ENCODE measurements around the gene SDK2. TPM values are rescaled to one million over a fixed set of nuclear protein-coding genes. Genes with fewer than 3 reads are reported as not detected.

The SDK2 gene
- polyA plus RNA-seq, 2 donors = 0.29 to 0.55 TPM

- Histone ChIP-seq H3K36me3 (ENCODE audit: control insufficient read depth in 2 of 2, insufficient read depth in 2 of 2, low read length in 1 of 2) (no peaks in the 10 kb centered on the region), H3K27me3 (ENCODE audit: control insufficient read depth in 1 of 2, insufficient read depth in 2 of 2, low read length in 2 of 2) (no peaks in the 10 kb centered on the region), H3K9me3 (ENCODE audit: control insufficient read depth in 2 of 2, insufficient read depth in 1 of 2, low read depth in 1 of 2, low read length in 1 of 2) (no peaks in the 10 kb centered on the region), H3K4me3 (ENCODE audit: low read depth in 1 of 2, low read length in 2 of 2) (no peak overlapping the region), H3K4me1 (ENCODE audit: control insufficient read depth in 2 of 2, insufficient read depth in 2 of 2, low read length in 1 of 2) (peaks cover 4 to 5% of the 10 kb centered on the region in 2 donors), H3K27ac (ENCODE audit: low read depth in 2 of 2, low read length in 1 of 2) (no peak overlapping the region)
- 68 to 73% methylated on average over 13 of the region's 13 CpGs for WGBS, 2 donors
Measured at GRCh38 chr17:73628642-73629552, 15.3 kb downstream of the SDK2 start.

DNA sequence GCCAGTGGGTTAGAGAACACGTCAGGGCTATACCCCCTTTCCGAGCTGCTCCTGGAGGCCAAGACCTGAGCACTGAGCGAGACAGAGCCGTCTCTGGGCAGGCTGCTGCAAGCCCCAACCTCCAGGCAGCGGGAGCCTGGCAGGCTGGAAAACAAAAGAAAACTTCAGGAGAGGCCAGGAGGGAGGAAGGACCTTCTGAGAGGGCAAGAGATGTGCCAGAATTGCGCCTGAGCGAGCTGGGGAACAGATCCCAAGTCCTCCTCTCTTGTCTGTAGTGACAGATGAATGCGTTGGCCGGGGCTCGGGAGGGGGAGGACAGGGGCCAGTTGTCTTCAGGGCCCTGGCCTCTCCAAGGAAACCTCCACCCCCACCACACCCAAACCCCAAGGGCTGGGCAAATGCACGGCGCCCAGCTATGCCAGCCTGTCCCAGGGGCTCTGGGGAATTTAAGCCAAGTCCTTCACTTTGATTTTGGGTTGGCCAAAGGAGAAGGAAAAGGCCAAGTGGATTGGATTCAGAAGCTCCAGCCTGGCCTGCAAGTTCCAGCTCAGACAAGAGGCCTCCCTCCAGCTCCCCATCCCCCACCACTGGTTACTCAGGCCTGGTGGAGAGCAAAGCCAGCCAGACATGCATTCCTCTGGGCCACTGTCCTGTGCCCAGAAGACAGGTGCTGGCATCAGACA is 18.1 kb downstream of the SDK2 start:
- H3K27me3 ChIP-seq (ENCODE audit: control insufficient read depth in 1 of 2, insufficient read depth in 2 of 2, low read length in 2 of 2) = no peaks in the 10 kb centered on the region
- no peaks in the 10 kb centered on the region for H3K9me3 ChIP-seq (ENCODE audit: control insufficient read depth in 2 of 2, insufficient read depth in 1 of 2, low read depth in 1 of 2, low read length in 1 of 2)
- no peak overlapping the region for H3K4me3 ChIP-seq (ENCODE audit: low read depth in 1 of 2, low read length in 2 of 2)
- WGBS, 2 donors = 53 to 57% methylated on average over 12 of the region's 12 CpGs
- H3K4me1 ChIP-seq (ENCODE audit: control insufficient read depth in 2 of 2, insufficient read depth in 2 of 2, low read length in 1 of 2) = peaks cover 4 to 5% of the 10 kb centered on the region in 2 donors
- H3K27ac ChIP-seq (ENCODE audit: low read depth in 2 of 2, low read length in 1 of 2) = peak overlapping the region; percentile 1 to 27
- H3K36me3 ChIP-seq (ENCODE audit: control insufficient read depth in 2 of 2, insufficient read depth in 2 of 2, low read length in 1 of 2) = no peaks in the 10 kb centered on the region

DNA sequence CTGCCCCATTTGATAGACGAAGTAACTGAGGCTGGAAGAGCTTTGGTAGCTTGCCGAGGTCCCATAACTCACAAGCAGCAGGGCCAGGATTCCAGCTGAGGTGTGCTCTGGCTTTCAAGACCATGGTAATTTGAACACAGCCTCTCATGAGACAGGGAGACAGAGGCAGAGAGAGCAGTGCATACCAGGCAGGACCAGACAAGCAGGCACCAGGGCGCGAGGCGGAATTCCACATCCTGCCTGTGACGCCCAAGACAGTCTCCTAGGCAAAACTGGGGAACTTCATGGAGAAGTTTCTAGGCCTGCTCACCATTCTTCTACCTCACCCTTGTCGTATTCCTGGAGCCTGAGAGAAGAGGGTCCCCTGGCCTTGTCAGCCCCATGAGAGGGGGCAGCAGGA is 19.2 kb downstream of the SDK2 start:
- Histone ChIP-seq H3K27ac (ENCODE audit: low read depth in 2 of 2, low read length in 1 of 2) (peak overlapping the region; percentile 73 to 82), H3K4me3 (ENCODE audit: low read depth in 1 of 2, low read length in 2 of 2) (no peak overlapping the region), H3K4me1 (ENCODE audit: control insufficient read depth in 2 of 2, insufficient read depth in 2 of 2, low read length in 1 of 2) (peaks cover 4 to 5% of the 10 kb centered on the region in 2 donors), H3K27me3 (ENCODE audit: control insufficient read depth in 1 of 2, insufficient read depth in 2 of 2, low read length in 2 of 2) (no peaks in the 10 kb centered on the region), H3K9me3 (ENCODE audit: control insufficient read depth in 2 of 2, insufficient read depth in 1 of 2, low read depth in 1 of 2, low read length in 1 of 2) (no peaks in the 10 kb centered on the region), H3K36me3 (ENCODE audit: control insufficient read depth in 2 of 2, insufficient read depth in 2 of 2, low read length in 1 of 2) (no peaks in the 10 kb centered on the region)
- 53 to 68% methylated on average over 7 of the region's 7 CpGs for whole genome bisulfite sequencing, 2 donors

DNA sequence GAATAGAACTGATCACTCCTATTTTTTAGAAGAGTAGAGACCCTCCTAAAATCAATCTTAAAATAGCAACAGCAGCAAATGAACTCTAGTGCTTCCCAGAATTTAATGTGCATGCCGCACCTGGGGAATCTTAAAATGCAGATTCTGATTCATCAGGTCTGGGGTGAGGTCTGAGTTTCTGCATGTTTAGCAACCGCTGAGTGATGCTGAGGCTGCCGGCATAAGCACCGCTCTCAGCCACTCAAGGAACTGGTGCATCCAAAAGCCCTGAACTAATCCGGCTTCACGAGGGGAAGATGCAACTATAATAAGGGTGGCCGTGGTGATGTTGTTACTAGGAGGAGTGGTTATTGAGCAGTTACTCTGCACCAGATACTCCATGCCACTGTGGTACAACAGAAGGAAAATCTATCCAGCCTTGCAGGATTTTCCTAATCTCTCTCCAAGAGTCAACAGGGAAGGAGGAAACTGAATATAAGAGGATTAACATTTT is 19.7 kb downstream of the SDK2 start:
- Histone ChIP-seq H3K9me3 (ENCODE audit: control insufficient read depth in 2 of 2, insufficient read depth in 1 of 2, low read depth in 1 of 2, low read length in 1 of 2) (no peaks in the 10 kb centered on the region), H3K27ac (ENCODE audit: low read depth in 2 of 2, low read length in 1 of 2) (peak overlapping the region in 1 of 2 donors; percentile 35), H3K4me1 (ENCODE audit: control insufficient read depth in 2 of 2, insufficient read depth in 2 of 2, low read length in 1 of 2) (peaks cover 4 to 5% of the 10 kb centered on the region in 2 donors), H3K36me3 (ENCODE audit: control insufficient read depth in 2 of 2, insufficient read depth in 2 of 2, low read length in 1 of 2) (no peaks in the 10 kb centered on the region), H3K27me3 (ENCODE audit: control insufficient read depth in 1 of 2, insufficient read depth in 2 of 2, low read length in 2 of 2) (no peaks in the 10 kb centered on the region), H3K4me3 (ENCODE audit: low read depth in 1 of 2, low read length in 2 of 2) (no peak overlapping the region)
- 65 to 73% methylated on average over 7 of the region's 7 CpGs for WGBS, 2 donors

DNA sequence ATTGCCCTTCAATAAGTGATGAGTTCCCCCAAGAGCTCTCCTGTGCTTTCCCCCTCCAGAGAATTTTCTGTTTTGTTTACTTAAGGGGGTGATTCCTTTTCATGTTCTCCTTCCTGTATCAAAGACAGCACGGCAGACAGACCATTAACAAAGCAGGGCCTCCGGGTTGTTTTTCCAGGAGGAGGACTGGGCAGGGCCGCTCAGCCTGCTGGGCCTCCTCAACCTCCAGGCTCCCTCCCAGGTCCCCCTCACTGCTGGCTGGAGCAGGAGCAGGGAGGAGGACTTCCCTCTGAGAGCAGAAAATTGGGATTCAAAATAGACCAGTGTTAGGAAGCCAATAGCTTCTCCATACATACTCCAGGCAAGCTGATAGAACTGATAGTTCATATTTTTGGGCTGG is 20.4 kb downstream of the SDK2 start:
- Histone ChIP-seq H3K9me3 (ENCODE audit: control insufficient read depth in 2 of 2, insufficient read depth in 1 of 2, low read depth in 1 of 2, low read length in 1 of 2) (no peaks in the 10 kb centered on the region), H3K27me3 (ENCODE audit: control insufficient read depth in 1 of 2, insufficient read depth in 2 of 2, low read length in 2 of 2) (no peaks in the 10 kb centered on the region), H3K4me1 (ENCODE audit: control insufficient read depth in 2 of 2, insufficient read depth in 2 of 2, low read length in 1 of 2) (peaks cover 4 to 5% of the 10 kb centered on the region in 2 donors), H3K36me3 (ENCODE audit: control insufficient read depth in 2 of 2, insufficient read depth in 2 of 2, low read length in 1 of 2) (no peaks in the 10 kb centered on the region), H3K4me3 (ENCODE audit: low read depth in 1 of 2, low read length in 2 of 2) (no peak overlapping the region), H3K27ac (ENCODE audit: low read depth in 2 of 2, low read length in 1 of 2) (no peak overlapping the region)
- WGBS, 2 donors = 33 to 56% methylated on average over 3 of the region's 3 CpGs

DNA sequence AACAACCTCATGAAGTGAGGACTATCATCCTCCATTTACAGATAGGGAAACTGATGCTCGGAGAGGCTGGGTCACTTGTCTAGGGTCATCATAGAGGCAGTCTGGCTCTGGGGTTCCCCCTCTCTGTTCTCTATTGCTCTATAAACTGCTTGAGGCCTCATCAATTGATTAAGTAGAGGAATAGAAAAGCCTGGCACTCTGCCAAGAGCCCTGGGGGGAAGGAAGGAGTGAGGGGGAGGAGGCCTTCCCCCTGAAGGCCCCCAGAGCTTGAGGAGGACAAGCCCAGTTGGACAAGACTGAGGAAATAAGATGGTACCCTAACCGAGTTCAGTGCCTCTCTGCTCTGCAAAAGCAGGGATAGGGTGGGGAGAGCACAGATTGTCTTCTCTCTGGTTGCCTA is 21.0 kb downstream of the SDK2 start:
- Histone ChIP-seq H3K9me3 (ENCODE audit: control insufficient read depth in 2 of 2, insufficient read depth in 1 of 2, low read depth in 1 of 2, low read length in 1 of 2) (no peaks in the 10 kb centered on the region), H3K36me3 (ENCODE audit: control insufficient read depth in 2 of 2, insufficient read depth in 2 of 2, low read length in 1 of 2) (no peaks in the 10 kb centered on the region), H3K4me3 (ENCODE audit: low read depth in 1 of 2, low read length in 2 of 2) (no peak overlapping the region), H3K4me1 (ENCODE audit: control insufficient read depth in 2 of 2, insufficient read depth in 2 of 2, low read length in 1 of 2) (peaks cover 4 to 5% of the 10 kb centered on the region in 2 donors), H3K27me3 (ENCODE audit: control insufficient read depth in 1 of 2, insufficient read depth in 2 of 2, low read length in 2 of 2) (no peaks in the 10 kb centered on the region), H3K27ac (ENCODE audit: low read depth in 2 of 2, low read length in 1 of 2) (no peak overlapping the region)
- WGBS, 2 donors = 72 to 93% methylated on average over 2 of the region's 2 CpGs

DNA sequence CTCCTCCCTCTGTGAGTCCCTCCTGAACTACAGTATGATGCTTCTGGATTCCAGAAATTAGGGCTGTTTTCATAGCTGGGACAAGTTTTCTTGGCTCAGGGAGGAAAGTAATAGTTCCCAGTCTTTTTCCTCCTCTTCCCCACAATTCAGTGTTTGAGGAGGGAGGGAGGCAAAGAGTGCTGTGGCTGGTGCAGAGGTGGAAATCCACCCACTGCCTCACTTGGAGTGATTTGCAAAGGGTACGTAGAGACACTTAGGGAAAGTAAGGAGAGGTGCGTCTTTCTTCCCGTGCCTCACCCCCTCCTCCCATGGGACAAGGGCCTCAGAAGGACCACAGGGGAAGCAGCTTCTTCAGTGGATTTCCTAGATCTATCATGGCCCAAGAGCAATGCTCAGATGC is 21.9 kb downstream of the SDK2 start:
- H3K27ac ChIP-seq (ENCODE audit: low read depth in 2 of 2, low read length in 1 of 2) = no peak overlapping the region
- WGBS, 2 donors = 92 to 96% methylated on average over 3 of the region's 3 CpGs
- H3K4me1 ChIP-seq (ENCODE audit: control insufficient read depth in 2 of 2, insufficient read depth in 2 of 2, low read length in 1 of 2) = peaks cover 4 to 5% of the 10 kb centered on the region in 2 donors

DNA sequence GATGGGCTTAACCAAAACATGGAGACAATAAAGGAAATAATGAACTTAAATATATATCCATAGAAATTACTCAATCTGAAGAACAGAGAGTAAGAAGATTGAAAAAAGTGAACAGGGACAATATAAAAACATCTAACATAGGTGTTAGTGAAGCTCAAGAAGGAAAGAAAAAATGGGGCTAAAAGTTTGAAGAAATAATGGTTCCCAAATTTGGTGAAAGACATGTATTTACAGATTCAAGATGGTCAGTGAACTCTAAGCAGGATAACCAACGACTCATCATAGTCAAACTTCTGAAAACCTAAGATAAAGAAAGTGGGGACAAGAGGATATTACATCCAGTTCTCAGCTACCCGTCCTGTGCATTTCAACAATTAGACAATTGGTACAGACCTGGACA is 22.6 kb downstream of the SDK2 start:
- H3K36me3 ChIP-seq (ENCODE audit: control insufficient read depth in 2 of 2, insufficient read depth in 2 of 2, low read length in 1 of 2) = no peaks in the 10 kb centered on the region
- H3K4me1 ChIP-seq (ENCODE audit: control insufficient read depth in 2 of 2, insufficient read depth in 2 of 2, low read length in 1 of 2) = peaks cover 4 to 5% of the 10 kb centered on the region in 2 donors
- H3K4me3 ChIP-seq (ENCODE audit: low read depth in 1 of 2, low read length in 2 of 2) = no peak overlapping the region
- no peaks in the 10 kb centered on the region for H3K27me3 ChIP-seq (ENCODE audit: control insufficient read depth in 1 of 2, insufficient read depth in 2 of 2, low read length in 2 of 2)
- no peaks in the 10 kb centered on the region for H3K9me3 ChIP-seq (ENCODE audit: control insufficient read depth in 2 of 2, insufficient read depth in 1 of 2, low read depth in 1 of 2, low read length in 1 of 2)
- H3K27ac ChIP-seq (ENCODE audit: low read depth in 2 of 2, low read length in 1 of 2) = no peak overlapping the region
- WGBS, 2 donors = 91 to 93% methylated on average over 2 of the region's 2 CpGs

More for the DNA sequence above, 21.9 kb downstream of the SDK2 start:
- Histone ChIP-seq H3K4me3 (ENCODE audit: low read depth in 1 of 2, low read length in 2 of 2) (no peak overlapping the region), H3K27me3 (ENCODE audit: control insufficient read depth in 1 of 2, insufficient read depth in 2 of 2, low read length in 2 of 2) (no peaks in the 10 kb centered on the region), H3K9me3 (ENCODE audit: control insufficient read depth in 2 of 2, insufficient read depth in 1 of 2, low read depth in 1 of 2, low read length in 1 of 2) (no peaks in the 10 kb centered on the region), H3K36me3 (ENCODE audit: control insufficient read depth in 2 of 2, insufficient read depth in 2 of 2, low read length in 1 of 2) (no peaks in the 10 kb centered on the region)

GRCh38 chr17:73620414-73620813 is 23.8 kb downstream of the SDK2 start:
- no peaks in the 10 kb centered on the region for H3K27me3 ChIP-seq (ENCODE audit: control insufficient read depth in 1 of 2, insufficient read depth in 2 of 2, low read length in 2 of 2)
- H3K36me3 ChIP-seq (ENCODE audit: control insufficient read depth in 2 of 2, insufficient read depth in 2 of 2, low read length in 1 of 2) = no peaks in the 10 kb centered on the region
- peaks cover 4 to 10% of the 10 kb centered on the region in 2 donors for H3K4me1 ChIP-seq (ENCODE audit: control insufficient read depth in 2 of 2, insufficient read depth in 2 of 2, low read length in 1 of 2)
- H3K9me3 ChIP-seq (ENCODE audit: control insufficient read depth in 2 of 2, insufficient read depth in 1 of 2, low read depth in 1 of 2, low read length in 1 of 2) = no peaks in the 10 kb centered on the region
- no peak overlapping the region for H3K27ac ChIP-seq (ENCODE audit: low read depth in 2 of 2, low read length in 1 of 2)
- no peak overlapping the region for H3K4me3 ChIP-seq (ENCODE audit: low read depth in 1 of 2, low read length in 2 of 2)
- WGBS, 2 donors = 50 to 53% methylated on average over 3 of the region's 3 CpGs
